GM12892 (cell line): Measurements from ENCODE around the gene CCDC181.

Experiments
- DNase-seq: peaks from one replicate; pipeline ENCODE4 v3.0.0; 2011; ENCODE audit not compliant: insufficient read length
- FAIRE-seq: peaks from 2 replicates; lab custom pipeline; 2011; peaks lifted over from hg19 to GRCh38; lab: Jason Lieb, UNC
- POLR2A ChIP-seq: IDR thresholded peaks from 2 replicates; pipeline ENCODE4 v1.6.1; 2011; ENCODE audit warnings: low read depth, low read length, control low read depth
- POLR2AphosphoS5 ChIP-seq: IDR thresholded peaks from 2 replicates; pipeline ENCODE4 v1.6.1; 2011; ENCODE audit warnings: low read depth, low read length, control low read depth
- TAF1 ChIP-seq: IDR thresholded peaks from 2 replicates; pipeline ENCODE4 v1.6.1; 2011; ENCODE audit warnings: low read depth, mild to moderate bottlenecking, control low read depth, low read length, borderline replicate concordance

The CCDC181 gene

DNA sequence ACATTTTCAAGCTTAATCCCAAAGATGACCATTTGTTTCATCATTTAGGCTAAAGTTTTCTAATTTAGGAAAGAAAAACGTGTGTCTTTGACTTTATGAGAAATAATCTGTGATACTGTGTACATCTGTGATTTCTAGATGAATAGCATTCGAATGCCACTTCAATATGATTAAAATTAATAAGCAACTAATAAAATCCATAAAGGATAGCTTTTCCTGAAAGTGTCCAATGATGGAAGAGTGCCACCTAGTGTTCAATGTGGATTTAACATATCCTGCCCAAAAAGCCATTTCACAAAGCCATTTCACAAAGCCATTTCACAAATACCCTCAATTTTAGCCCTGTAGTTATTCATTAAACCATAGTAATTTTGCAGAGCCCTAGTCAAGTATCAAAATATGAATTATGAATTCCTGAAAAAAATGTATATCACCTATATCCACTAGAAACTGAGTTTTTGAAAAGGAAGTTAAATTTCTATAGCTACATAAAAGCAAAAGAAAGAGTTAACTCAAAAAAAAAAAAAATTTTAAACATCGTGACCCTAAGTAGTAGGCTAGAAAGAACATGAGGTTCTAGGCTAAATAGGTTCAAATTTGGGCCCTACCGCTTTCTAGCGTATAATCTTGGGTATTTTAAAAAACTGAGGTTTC is 78.8 kb downstream of the CCDC181 start:
- DNase-seq (no peak), FAIRE-seq (no peak)
- TF ChIP-seq POLR2A: no peak
- no peak for TF ChIP-seq TAF1
- TF ChIP-seq POLR2AphosphoS5: no peak

DNA sequence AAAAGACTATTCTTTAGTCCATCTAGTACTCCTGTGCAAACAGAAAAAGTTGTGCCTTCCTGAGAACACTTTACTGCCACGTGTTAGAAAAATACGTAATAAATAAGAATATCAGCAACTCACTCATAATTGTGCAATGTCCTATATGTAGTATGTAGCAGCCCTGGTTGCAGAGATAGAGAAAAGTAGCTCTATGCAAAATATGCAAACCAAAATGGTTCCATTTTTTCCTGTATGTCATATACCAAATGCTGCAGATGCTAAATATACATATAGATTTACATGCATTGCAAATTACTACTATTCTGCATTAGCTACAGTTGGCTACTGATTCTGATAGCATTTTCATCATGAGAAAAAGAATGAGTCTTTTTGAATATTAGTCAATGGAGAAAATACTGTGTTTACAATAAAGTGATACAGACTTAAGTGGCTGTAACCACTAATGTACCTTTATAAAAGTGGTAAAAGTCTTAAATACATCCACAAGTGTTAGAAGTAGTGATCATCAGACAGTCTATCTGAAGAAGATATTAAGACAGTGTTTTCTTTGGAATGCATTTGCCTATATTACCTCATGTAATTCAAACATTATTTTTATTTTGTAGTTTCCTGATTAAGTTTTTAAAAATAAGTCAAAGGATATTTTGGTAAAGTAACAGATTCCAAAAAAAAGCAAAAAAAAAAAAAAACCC is 79.4 kb downstream of the CCDC181 start:
- no peak for TF ChIP-seq POLR2AphosphoS5
- TF ChIP-seq TAF1: no peak
- no peak for TF ChIP-seq POLR2A
- DNase-seq (no peak), FAIRE-seq (no peak)

DNA sequence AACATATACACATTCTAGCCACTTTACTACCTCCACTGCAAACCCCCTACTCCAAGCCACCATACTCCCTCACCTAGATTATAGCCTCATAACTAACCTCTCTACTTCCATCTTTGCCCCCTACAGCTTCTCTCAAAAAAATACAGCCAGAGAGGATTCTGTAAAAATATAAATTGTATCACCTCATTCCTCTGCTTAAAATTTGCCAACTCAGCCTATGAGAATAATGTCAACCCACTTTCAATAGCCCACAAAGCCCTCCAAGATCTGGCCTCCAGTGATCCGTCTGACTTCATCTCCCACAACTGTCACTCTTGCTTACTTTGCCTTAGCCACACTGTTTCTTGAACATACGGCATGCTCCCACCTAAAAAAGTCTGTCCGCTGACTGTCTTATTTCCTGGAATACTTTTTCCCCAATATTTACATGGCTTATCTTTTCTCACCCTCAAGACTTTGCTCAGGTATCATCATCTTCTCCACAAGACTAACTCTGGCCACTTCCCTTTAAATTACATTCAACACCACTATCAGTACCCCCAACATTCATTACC is 81.2 kb downstream of the CCDC181 start:
- TF ChIP-seq POLR2A (no peak), POLR2AphosphoS5 (no peak), TAF1 (no peak)
- FAIRE-seq (no peak), DNase-seq (no peak)

DNA sequence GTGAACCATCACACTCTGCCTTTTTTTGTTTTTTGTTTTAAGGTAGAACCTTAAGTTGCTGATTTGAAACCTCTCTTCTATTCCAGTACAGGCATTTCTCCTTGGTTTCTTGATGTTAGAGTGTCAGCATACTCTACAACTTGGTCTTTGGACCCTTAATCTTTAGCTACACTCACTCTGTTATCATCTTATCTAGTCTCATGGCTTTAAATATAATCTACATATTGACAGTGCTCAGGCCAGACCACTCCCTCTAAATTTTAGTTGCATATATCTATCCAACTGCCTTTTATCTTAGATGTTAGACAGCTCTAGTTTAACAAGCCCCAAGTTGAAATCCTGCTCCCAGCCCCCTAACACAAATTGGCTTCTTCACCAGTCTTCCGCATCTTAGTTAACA is 81.8 kb downstream of the CCDC181 start:
- DNase-seq: no peak
- TF ChIP-seq TAF1 (no peak), POLR2AphosphoS5 (no peak)
- no peak for FAIRE-seq
